Measurements from ENCODE around the gene EXOC6B.

GRCh38 chr2:72361042-72361441 lies 464.8 kb downstream of the EXOC6B start:
- TF ChIP-seq POLR2AphosphoS5 (IDR thresholded peaks at IDR 0.05) (no peak), POLR2A (IDR thresholded peaks at IDR 0.05) (no peak)
